ENCODE results near the gene RDH16. TPM values are rescaled to one million over a fixed set of nuclear protein-coding genes. Genes with fewer than 3 reads are reported as not detected.

Gene RDH16
- total RNA-seq, 1 donor, result 0.42 TPM

Other genes with a start within 250 kb of the RDH16 start
- 2,113 TPM for gene NACA, start 232.3 kb downstream of the RDH16 start, total RNA-seq
- 8.6 TPM for gene PRIM1, start 205.3 kb downstream of the RDH16 start, total RNA-seq
- gene HSD17B6, start 194.3 kb downstream of the RDH16 start, total RNA-seq, result not detected
- gene SDR9C7, start 23.2 kb downstream of the RDH16 start, total RNA-seq, result not detected
- 12.8 TPM for gene ZBTB39, start 48.9 kb upstream of the RDH16 start, total RNA-seq
- gene TAC3, start 58.9 kb upstream of the RDH16 start, total RNA-seq, result not detected
- gene MYO1A, start 92.5 kb upstream of the RDH16 start, total RNA-seq, result 0.31 TPM
- 6.6 TPM for gene NEMP1, start 121.2 kb upstream of the RDH16 start, total RNA-seq
- gene NAB2, start 131.5 kb upstream of the RDH16 start, total RNA-seq, result 16.3 TPM
- 68.1 TPM for gene STAT6, start 153.8 kb upstream of the RDH16 start, total RNA-seq
- gene LRP1, start 170.9 kb upstream of the RDH16 start, total RNA-seq, result 56.0 TPM
- not detected for gene LRP1-AS, start 190.0 kb upstream of the RDH16 start, total RNA-seq

Data from mononuclear cell (primary cell).